Retinal pigment epithelial cell (primary cell): ENCODE data around the gene SDR42E1.

Source experiments
- DNase-seq: peaks from one replicate; pipeline ENCODE4 v3.0.0-alpha.2; 2010; ENCODE audit warnings: low read depth
- H3K4me3 ChIP-seq: 2 replicates; pipeline ENCODE4 v1.5.1; 2011; ENCODE audit warnings: mild to moderate bottlenecking, low read length, control low read depth, moderate library complexity
- CTCF ChIP-seq: conservative IDR thresholded peaks from 2 replicates; pipeline ENCODE4 v1.5.1; 2011; ENCODE audit warnings: low read depth, low read length, control low read depth, inconsistent platforms

Gene SDR42E1

GRCh38 chr16:82011199-82011641 is at the start of gene SDR42E1:
Gene SDR42E1 (minus strand): TSS chr16:82011470. CDS start chr16:82000858, 10,612 bp downstream.
- no peak for DNase-seq
- TF ChIP-seq CTCF = no peak

GRCh38 chr16:82059983-82060421 is 48.7 kb upstream of the SDR42E1 start:
- no peak for TF ChIP-seq CTCF
- no peak overlapping the region for H3K4me3 ChIP-seq

More at GRCh38 chr16:82011199-82011641, at the start of gene SDR42E1:
- H3K4me3 ChIP-seq = no peak within 1 kb of the TSS

GRCh38 chr16:82059161-82059982 is 48.1 kb upstream of the SDR42E1 start:
- TF ChIP-seq CTCF = no peak
- no peak for DNase-seq
- no peak overlapping the region for H3K4me3 ChIP-seq

More at GRCh38 chr16:82059983-82060421, 48.7 kb upstream of the SDR42E1 start:
- no peak for DNase-seq

- no peak for TF ChIP-seq CTCF
- no peak overlapping the region for H3K4me3 ChIP-seq
- DNase-seq = no peak
Observed at GRCh38 chr16:82056550-82056896, 45.3 kb upstream of the SDR42E1 start.

GRCh38 chr16:82055728-82056549 is 44.7 kb upstream of the SDR42E1 start:
- no peak for DNase-seq
- no peak overlapping the region for H3K4me3 ChIP-seq
- TF ChIP-seq CTCF = no peak

- no peak overlapping the region for H3K4me3 ChIP-seq
- DNase-seq = no peak
- TF ChIP-seq CTCF = no peak
Observed at GRCh38 chr16:82055117-82055516, 43.8 kb upstream of the SDR42E1 start.

GRCh38 chr16:82051656-82052055 is 40.4 kb upstream of the SDR42E1 start:
- no peak for DNase-seq
- TF ChIP-seq CTCF = no peak
- no peak overlapping the region for H3K4me3 ChIP-seq
